ENCODE data around the gene MAPK6.

DNA sequence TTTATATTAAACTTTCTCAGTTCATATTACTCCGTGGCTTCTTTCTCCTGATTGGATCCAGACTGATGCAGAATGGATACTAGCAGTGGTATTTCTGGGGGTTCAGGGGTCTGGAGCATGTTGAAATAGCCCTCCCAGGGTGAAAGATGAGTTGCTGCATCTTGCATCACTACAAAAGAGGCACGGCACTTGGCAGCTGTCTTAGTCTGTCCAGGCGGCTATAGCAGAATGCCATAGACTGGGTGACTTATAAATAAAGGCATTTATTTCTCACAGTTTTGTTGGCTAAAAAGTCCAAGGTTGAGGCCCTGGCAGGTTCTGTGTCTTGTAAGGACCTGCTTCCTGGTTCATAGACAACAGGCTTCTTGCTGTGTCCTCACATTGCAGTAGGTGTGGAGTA, 94.2 kb downstream of the MAPK6 start:
- TF ChIP-seq, protein P1, sequence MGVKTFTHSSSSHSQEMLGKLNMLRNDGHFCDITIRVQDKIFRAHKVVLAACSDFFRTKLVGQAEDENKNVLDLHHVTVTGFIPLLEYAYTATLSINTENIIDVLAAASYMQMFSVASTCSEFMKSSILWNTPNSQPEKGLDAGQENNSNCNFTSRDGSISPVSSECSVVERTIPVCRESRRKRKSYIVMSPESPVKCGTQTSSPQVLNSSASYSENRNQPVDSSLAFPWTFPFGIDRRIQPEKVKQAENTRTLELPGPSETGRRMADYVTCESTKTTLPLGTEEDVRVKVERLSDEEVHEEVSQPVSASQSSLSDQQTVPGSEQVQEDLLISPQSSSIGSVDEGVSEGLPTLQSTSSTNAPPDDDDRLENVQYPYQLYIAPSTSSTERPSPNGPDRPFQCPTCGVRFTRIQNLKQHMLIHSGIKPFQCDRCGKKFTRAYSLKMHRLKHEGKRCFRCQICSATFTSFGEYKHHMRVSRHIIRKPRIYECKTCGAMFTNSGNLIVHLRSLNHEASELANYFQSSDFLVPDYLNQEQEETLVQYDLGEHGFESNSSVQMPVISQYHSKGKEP (tag by site-specific recombination; IDR thresholded peaks at IDR 0.05), result no peak
- TF ChIP-seq YY1 (tag by site-specific recombination; IDR thresholded peaks at IDR 0.05), result no peak
- no peak for TF ChIP-seq SALL2 (tag by site-specific recombination; IDR thresholded peaks at IDR 0.05; ENCODE audit: borderline replicate concordance)
- TF ChIP-seq, protein P2, sequence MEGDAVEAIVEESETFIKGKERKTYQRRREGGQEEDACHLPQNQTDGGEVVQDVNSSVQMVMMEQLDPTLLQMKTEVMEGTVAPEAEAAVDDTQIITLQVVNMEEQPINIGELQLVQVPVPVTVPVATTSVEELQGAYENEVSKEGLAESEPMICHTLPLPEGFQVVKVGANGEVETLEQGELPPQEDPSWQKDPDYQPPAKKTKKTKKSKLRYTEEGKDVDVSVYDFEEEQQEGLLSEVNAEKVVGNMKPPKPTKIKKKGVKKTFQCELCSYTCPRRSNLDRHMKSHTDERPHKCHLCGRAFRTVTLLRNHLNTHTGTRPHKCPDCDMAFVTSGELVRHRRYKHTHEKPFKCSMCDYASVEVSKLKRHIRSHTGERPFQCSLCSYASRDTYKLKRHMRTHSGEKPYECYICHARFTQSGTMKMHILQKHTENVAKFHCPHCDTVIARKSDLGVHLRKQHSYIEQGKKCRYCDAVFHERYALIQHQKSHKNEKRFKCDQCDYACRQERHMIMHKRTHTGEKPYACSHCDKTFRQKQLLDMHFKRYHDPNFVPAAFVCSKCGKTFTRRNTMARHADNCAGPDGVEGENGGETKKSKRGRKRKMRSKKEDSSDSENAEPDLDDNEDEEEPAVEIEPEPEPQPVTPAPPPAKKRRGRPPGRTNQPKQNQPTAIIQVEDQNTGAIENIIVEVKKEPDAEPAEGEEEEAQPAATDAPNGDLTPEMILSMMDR (tag by site-specific recombination; IDR thresholded peaks at IDR 0.05), result no peak
- TF ChIP-seq ZNF10 (tag by site-specific recombination; IDR thresholded peaks at IDR 0.05), result no peak
- TF ChIP-seq, protein P3, sequence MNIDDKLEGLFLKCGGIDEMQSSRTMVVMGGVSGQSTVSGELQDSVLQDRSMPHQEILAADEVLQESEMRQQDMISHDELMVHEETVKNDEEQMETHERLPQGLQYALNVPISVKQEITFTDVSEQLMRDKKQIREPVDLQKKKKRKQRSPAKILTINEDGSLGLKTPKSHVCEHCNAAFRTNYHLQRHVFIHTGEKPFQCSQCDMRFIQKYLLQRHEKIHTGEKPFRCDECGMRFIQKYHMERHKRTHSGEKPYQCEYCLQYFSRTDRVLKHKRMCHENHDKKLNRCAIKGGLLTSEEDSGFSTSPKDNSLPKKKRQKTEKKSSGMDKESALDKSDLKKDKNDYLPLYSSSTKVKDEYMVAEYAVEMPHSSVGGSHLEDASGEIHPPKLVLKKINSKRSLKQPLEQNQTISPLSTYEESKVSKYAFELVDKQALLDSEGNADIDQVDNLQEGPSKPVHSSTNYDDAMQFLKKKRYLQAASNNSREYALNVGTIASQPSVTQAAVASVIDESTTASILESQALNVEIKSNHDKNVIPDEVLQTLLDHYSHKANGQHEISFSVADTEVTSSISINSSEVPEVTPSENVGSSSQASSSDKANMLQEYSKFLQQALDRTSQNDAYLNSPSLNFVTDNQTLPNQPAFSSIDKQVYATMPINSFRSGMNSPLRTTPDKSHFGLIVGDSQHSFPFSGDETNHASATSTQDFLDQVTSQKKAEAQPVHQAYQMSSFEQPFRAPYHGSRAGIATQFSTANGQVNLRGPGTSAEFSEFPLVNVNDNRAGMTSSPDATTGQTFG (tag by site-specific recombination; IDR thresholded peaks at IDR 0.05; ENCODE audit: borderline replicate concordance), result no peak
- TF ChIP-seq ZBTB7A (tag by site-specific recombination; IDR thresholded peaks at IDR 0.05; ENCODE audit: low read depth), result no peak
- no peak for TF ChIP-seq GLIS1 (tag by site-specific recombination; IDR thresholded peaks at IDR 0.05)
